ENCODE measurements around the gene PSMB7.

GRCh38 chr9:124427281-124427680 lies 12.0 kb upstream of the PSMB7 start:
- TF ChIP-seq EZH2 (IDR thresholded peaks at IDR 0.05; ENCODE audit: borderline replicate concordance, low read length) (no peak), CTCF (IDR thresholded peaks at IDR 0.05; ENCODE audit: low read length) (no peak)

Data from OCI-LY1 (cell line).